Measurements from ENCODE around the gene LDB2. TPM values are rescaled to one million over a fixed set of nuclear protein-coding genes. Genes with fewer than 3 reads are reported as not detected.
"Not testable (repeated sequence)": the region's sequence is repeated elsewhere in the genome, so short reads cannot be mapped to it uniquely, and the experiment has no call there.

The LDB2 gene
- total and polyA plus RNA-seq, 2 donors, result 29.0 to 142 TPM

GRCh38 chr4:16652732-16653305 is 245.6 kb downstream of the LDB2 start:
- WGBS, result 63% methylated on average over 8 of the region's 8 CpGs
- no peak for DNase-seq (ENCODE audit: extremely low spot score)
- Histone ChIP-seq H3K27ac (ENCODE audit: low read depth) (no peak overlapping the region), H3K4me3 (ENCODE audit: low read depth, low read length) (no peak overlapping the region), H3K36me3 (ENCODE audit: insufficient read depth) (no peaks in the 10 kb centered on the region), H3K4me1 (ENCODE audit: insufficient read depth) (peaks cover 3% of the 10 kb centered on the region)

DNA sequence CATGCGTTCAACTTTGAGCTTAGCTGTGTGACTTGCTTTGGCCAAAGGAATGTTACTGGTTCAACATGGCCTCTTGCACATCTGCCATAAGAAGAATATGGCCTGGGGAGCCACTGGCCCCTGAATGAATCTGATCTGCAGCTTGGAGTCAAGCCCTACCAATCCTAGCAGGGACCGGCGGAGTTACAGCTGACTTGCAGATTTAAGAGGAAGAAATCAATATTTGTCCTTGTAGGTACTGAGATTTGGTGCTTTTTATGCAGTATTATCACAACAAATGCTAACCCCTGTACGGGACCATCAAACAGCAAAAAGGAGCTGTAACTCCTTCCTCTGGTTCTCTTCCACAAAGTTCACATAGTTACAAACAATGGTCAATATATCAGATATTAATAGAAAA is 252.0 kb downstream of the LDB2 start:
- no peaks in the 10 kb centered on the region for H3K36me3 ChIP-seq (ENCODE audit: insufficient read depth)
- 93% methylated on average over 4 of the region's 4 CpGs for WGBS
- no peaks in the 10 kb centered on the region for H3K4me1 ChIP-seq (ENCODE audit: insufficient read depth)
- no peak overlapping the region for H3K4me3 ChIP-seq (ENCODE audit: low read depth, low read length)
- DNase-seq (ENCODE audit: extremely low spot score), result no peak
- no peak overlapping the region for H3K27ac ChIP-seq (ENCODE audit: low read depth)

GRCh38 chr4:16643893-16644292 is 254.6 kb downstream of the LDB2 start:
- DNase-seq (ENCODE audit: extremely low spot score), result no peak
- no peaks in the 10 kb centered on the region for H3K4me1 ChIP-seq (ENCODE audit: insufficient read depth)
- H3K27ac ChIP-seq (ENCODE audit: low read depth), result no peak overlapping the region
- H3K4me3 ChIP-seq (ENCODE audit: low read depth, low read length), result no peak overlapping the region
- WGBS, result 72% methylated on average over 2 of the region's 2 CpGs
- no peaks in the 10 kb centered on the region for H3K36me3 ChIP-seq (ENCODE audit: insufficient read depth)

DNA sequence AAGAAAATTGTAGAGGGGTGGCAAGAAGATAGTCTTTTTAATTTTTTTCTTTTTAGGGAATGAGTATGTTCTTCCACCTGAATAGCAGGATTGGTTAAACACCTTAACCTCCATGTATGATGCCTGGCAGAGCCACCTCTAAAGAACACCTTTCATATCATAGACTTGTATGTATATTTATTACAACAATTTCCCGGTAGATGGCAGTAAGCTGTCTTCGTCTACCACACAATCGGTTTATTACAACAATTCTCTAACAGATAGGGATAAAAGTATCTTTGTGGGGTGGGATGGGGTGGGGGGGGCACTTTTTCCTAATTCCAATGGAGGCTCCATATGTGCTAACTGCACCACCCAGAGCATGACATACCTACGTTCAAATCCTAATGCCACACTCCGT is 255.5 kb downstream of the LDB2 start:
- no peak overlapping the region for H3K4me3 ChIP-seq (ENCODE audit: low read depth, low read length)
- DNase-seq (ENCODE audit: extremely low spot score), result no peak
- H3K4me1 ChIP-seq (ENCODE audit: insufficient read depth), result no peaks in the 10 kb centered on the region
- no peak overlapping the region for H3K27ac ChIP-seq (ENCODE audit: low read depth)
- no peaks in the 10 kb centered on the region for H3K36me3 ChIP-seq (ENCODE audit: insufficient read depth)
- 68% methylated on average over 5 of the region's 5 CpGs for WGBS

DNA sequence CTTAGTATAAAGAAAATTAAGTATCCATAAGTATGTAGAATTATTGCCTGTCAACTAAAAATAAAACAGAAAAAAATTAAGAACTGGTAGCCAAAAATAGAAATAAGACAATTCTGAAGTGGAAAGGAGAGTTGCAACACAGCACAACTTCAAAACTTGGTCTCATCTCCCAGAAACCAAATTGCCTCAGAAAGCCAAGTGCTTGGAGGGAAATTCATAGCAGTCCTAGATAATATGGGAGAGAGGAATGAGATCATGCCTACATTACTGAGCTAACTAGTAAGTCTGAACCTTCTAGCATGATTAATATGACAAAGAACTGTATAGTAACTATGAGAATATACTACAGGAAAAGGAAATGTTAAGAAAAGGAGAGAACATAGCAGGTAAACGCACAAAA is 256.5 kb downstream of the LDB2 start:
- no peak overlapping the region for H3K4me3 ChIP-seq (ENCODE audit: low read depth, low read length)
- whole genome bisulfite sequencing, result 65% methylated on average over 1 of the region's 1 CpG
- no peaks in the 10 kb centered on the region for H3K4me1 ChIP-seq (ENCODE audit: insufficient read depth)
- H3K36me3 ChIP-seq (ENCODE audit: insufficient read depth), result no peaks in the 10 kb centered on the region
- DNase-seq (ENCODE audit: extremely low spot score), result no peak
- H3K27ac ChIP-seq (ENCODE audit: low read depth), result no peak overlapping the region

GRCh38 chr4:16636912-16637630 is 261.4 kb downstream of the LDB2 start:
- Histone ChIP-seq H3K4me1 (ENCODE audit: insufficient read depth) (no peaks in the 10 kb centered on the region), H3K4me3 (ENCODE audit: low read depth, low read length) (no peak overlapping the region), H3K27ac (ENCODE audit: low read depth) (no peak overlapping the region), H3K36me3 (ENCODE audit: insufficient read depth) (no peaks in the 10 kb centered on the region)
- WGBS, result 66% methylated on average over 4 of the region's 4 CpGs
- DNase-seq (ENCODE audit: extremely low spot score), result no peak

DNA sequence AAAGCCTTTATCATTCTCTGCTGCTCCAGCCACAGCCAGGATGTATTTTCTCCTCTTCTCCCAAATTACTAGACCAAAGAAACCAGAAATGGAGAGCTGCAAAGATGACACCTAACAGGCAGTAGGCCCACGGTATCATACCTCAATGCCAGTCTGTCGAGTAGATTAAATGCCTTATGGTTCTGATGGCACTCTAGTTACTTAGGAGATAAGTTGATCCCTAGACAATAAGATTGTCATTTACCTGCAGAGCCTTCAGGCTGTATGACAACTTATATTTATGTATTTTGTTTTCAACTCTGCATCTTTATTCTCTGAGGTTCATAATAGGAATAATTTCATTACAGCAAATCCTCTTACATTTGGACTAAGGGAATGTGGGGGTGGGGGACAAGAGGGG is 262.1 kb downstream of the LDB2 start:
- WGBS, result 74% methylated on average over 2 of the region's 2 CpGs
- DNase-seq (ENCODE audit: extremely low spot score), result no peak
- Histone ChIP-seq H3K27ac (ENCODE audit: low read depth) (no peak overlapping the region), H3K4me1 (ENCODE audit: insufficient read depth) (no peaks in the 10 kb centered on the region), H3K36me3 (ENCODE audit: insufficient read depth) (no peaks in the 10 kb centered on the region), H3K4me3 (ENCODE audit: low read depth, low read length) (no peak overlapping the region)

DNA sequence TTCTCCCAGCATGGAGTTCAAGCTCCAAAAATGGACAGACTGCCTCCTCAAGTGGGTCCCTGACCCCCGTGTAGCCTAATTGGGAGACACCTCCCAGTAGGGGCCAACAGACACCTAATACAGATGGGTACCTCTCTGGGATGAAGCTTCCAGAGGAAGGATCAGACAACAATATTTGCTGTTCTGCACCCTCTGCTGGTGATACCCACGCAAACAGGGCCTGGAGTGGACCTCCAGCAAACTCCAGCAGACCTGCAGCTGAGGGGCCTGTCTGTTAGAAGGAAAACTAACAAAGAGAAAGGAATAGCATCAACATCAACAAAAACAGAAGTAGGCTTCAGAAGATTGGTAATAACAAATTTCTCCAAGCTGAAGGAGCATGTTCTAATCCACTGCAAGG is 269.2 kb downstream of the LDB2 start:
- H3K36me3 ChIP-seq (ENCODE audit: insufficient read depth); H3K4me3 ChIP-seq (ENCODE audit: low read depth, low read length); H3K4me1 ChIP-seq (ENCODE audit: insufficient read depth); H3K27ac ChIP-seq (ENCODE audit: low read depth); DNase-seq (ENCODE audit: extremely low spot score): not testable (repeated sequence)
- WGBS, result 97% methylated on average over 2 of the region's 2 CpGs

DNA sequence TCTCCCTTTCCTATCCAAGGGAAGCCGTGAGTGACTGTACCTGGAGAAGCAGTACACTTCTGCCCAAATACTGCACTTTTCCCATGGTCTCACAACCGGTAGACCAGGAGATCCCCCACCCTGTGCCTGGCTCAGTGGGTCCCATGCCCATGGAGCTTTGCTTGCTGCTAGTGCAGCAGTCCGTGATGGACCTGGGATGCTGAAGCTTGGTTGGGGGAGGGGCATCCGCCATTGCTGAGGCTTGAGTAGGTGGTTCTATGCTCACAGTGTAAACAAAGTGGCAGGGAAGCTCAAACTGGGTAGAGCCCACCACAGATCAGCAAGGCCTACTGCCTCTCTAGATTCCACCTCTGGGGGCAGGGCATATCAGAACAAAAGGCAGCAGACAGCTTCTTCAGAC is 269.6 kb downstream of the LDB2 start:
- DNase-seq (ENCODE audit: extremely low spot score), result not testable (repeated sequence)

DNA sequence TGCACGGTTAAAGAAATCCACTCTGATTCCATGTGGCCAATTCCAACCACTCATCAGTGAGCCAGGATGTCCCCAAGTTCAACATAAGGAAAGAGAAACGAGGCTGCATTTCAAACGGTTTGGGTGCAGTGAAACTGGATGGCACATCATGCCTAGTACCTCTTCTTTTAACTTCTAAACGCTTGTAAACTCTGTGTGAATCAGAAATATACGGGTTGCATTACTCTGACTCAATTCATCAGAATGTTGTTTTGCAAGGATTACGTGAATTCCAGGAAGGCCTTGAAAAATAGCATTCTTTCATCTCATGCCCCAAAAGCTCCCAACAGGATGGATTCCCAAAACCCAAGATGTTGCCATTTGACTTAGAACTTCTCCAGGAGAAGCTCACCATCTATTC is 270.4 kb downstream of the LDB2 start:
- 69% methylated on average over 6 of the region's 6 CpGs for WGBS
- Histone ChIP-seq H3K4me1 (ENCODE audit: insufficient read depth) (no peaks in the 10 kb centered on the region), H3K36me3 (ENCODE audit: insufficient read depth) (no peaks in the 10 kb centered on the region), H3K4me3 (ENCODE audit: low read depth, low read length) (no peak overlapping the region), H3K27ac (ENCODE audit: low read depth) (no peak overlapping the region)
- DNase-seq (ENCODE audit: extremely low spot score), result no peak

More for the DNA sequence above, 269.6 kb downstream of the LDB2 start:
- WGBS, result 84% methylated on average over 4 of the region's 4 CpGs
- H3K4me1 ChIP-seq (ENCODE audit: insufficient read depth); H3K27ac ChIP-seq (ENCODE audit: low read depth); H3K4me3 ChIP-seq (ENCODE audit: low read depth, low read length); H3K36me3 ChIP-seq (ENCODE audit: insufficient read depth): not testable (repeated sequence)

GRCh38 chr4:16626945-16627344 is 271.5 kb downstream of the LDB2 start:
- DNase-seq (ENCODE audit: extremely low spot score), result no peak
- no peaks in the 10 kb centered on the region for H3K36me3 ChIP-seq (ENCODE audit: insufficient read depth)
- 38% methylated on average over 5 of the region's 5 CpGs for WGBS
- H3K4me3 ChIP-seq (ENCODE audit: low read depth, low read length), result no peak overlapping the region
- no peaks in the 10 kb centered on the region for H3K4me1 ChIP-seq (ENCODE audit: insufficient read depth)
- no peak overlapping the region for H3K27ac ChIP-seq (ENCODE audit: low read depth)

- WGBS, result 12% methylated on average over 1 of the region's 1 CpG
Measured at GRCh38 chr4:16622826-16623225, 275.6 kb downstream of the LDB2 start.

GRCh38 chr4:16617435-16617834 is 281.0 kb downstream of the LDB2 start:
- no peak overlapping the region for H3K27ac ChIP-seq (ENCODE audit: low read depth)

More at GRCh38 chr4:16622826-16623225, 275.6 kb downstream of the LDB2 start:
- H3K36me3 ChIP-seq (ENCODE audit: insufficient read depth), result no peaks in the 10 kb centered on the region
- H3K4me1 ChIP-seq (ENCODE audit: insufficient read depth), result no peaks in the 10 kb centered on the region
- DNase-seq (ENCODE audit: extremely low spot score), result no peak
- no peak overlapping the region for H3K4me3 ChIP-seq (ENCODE audit: low read depth, low read length)
- no peak overlapping the region for H3K27ac ChIP-seq (ENCODE audit: low read depth)

GRCh38 chr4:16617011-16617410 is 281.4 kb downstream of the LDB2 start:
- Histone ChIP-seq H3K27ac (ENCODE audit: low read depth) (no peak overlapping the region), H3K4me3 (ENCODE audit: low read depth, low read length) (no peak overlapping the region), H3K4me1 (ENCODE audit: insufficient read depth) (no peaks in the 10 kb centered on the region), H3K36me3 (ENCODE audit: insufficient read depth) (no peaks in the 10 kb centered on the region)
- 16% methylated on average over 6 of the region's 6 CpGs for WGBS
- peak; percentile 36 for DNase-seq (ENCODE audit: extremely low spot score)

More at GRCh38 chr4:16617435-16617834, 281.0 kb downstream of the LDB2 start:
- WGBS, result 31% methylated on average over 5 of the region's 5 CpGs
- DNase-seq (ENCODE audit: extremely low spot score), result no peak
- Histone ChIP-seq H3K36me3 (ENCODE audit: insufficient read depth) (no peaks in the 10 kb centered on the region), H3K4me3 (ENCODE audit: low read depth, low read length) (no peak overlapping the region), H3K4me1 (ENCODE audit: insufficient read depth) (no peaks in the 10 kb centered on the region)

Data from urinary bladder (tissue), 4 donors.